Measurements from ENCODE around the gene TNF. TPM values are rescaled to one million over a fixed set of nuclear protein-coding genes. Genes with fewer than 3 reads are reported as not detected.

The TNF gene
- polyA plus RNA-seq, 3 donors, result 7.1 to 13.7 (median 9.6) TPM

- no peaks in the 10 kb centered on the region for H3K27me3 ChIP-seq (ENCODE audit: control insufficient read depth in 2 of 2, insufficient read depth in 2 of 2, low read length in 2 of 2)
- H3K4me1 ChIP-seq (ENCODE audit: control insufficient read depth in 1 of 2, insufficient read depth in 2 of 2, low read length in 2 of 2), result peaks cover 63 to 80% of the 10 kb centered on the region in 2 donors
- TF ChIP-seq, protein P1, sequence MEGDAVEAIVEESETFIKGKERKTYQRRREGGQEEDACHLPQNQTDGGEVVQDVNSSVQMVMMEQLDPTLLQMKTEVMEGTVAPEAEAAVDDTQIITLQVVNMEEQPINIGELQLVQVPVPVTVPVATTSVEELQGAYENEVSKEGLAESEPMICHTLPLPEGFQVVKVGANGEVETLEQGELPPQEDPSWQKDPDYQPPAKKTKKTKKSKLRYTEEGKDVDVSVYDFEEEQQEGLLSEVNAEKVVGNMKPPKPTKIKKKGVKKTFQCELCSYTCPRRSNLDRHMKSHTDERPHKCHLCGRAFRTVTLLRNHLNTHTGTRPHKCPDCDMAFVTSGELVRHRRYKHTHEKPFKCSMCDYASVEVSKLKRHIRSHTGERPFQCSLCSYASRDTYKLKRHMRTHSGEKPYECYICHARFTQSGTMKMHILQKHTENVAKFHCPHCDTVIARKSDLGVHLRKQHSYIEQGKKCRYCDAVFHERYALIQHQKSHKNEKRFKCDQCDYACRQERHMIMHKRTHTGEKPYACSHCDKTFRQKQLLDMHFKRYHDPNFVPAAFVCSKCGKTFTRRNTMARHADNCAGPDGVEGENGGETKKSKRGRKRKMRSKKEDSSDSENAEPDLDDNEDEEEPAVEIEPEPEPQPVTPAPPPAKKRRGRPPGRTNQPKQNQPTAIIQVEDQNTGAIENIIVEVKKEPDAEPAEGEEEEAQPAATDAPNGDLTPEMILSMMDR (IDR thresholded peaks at IDR 0.05), result no peak
- intact Hi-C loops (cut with micrococcal nuclease), result no loop called here
- H3K27ac ChIP-seq (ENCODE audit: low read depth in 1 of 2, low read length in 2 of 2), result no peak overlapping the region
- peaks cover 81% of the 10 kb centered on the region for H3K4me1 Mint-ChIP-seq
- no peaks in the 10 kb centered on the region for H3K9me3 ChIP-seq (replicated peaks in 1 of 2; ENCODE audit: control insufficient read depth in 1 of 2, insufficient read depth in 1 of 2, low read length in 2 of 2)
- DNase-seq, result no peak
- H3K27ac Mint-ChIP-seq, result peak overlapping the region in 2 of 7 donors; percentile 27 to 98
- peak overlapping the region in 2 of 3 experiments; percentile 71 to 97 for H3K4me3 ChIP-seq (replicated peaks in 1 of 3; ENCODE audit: low read depth in 2 of 3, low read length in 3 of 3)
- H3K4me2 ChIP-seq (replicated peaks; ENCODE audit: extremely low read depth, low read length, poor library complexity, severe bottlenecking), result peak overlapping the region; percentile 98
- H3K36me3 Mint-ChIP-seq, result peaks cover 31 to 32% of the 10 kb centered on the region in 2 donors
- peak overlapping the region; percentile 39 to 94 for H3K4me3 Mint-ChIP-seq
- peaks cover 0 to 3% (median 0%) of the 10 kb centered on the region in 7 donors for H3K9me3 Mint-ChIP-seq
- H3K36me3 ChIP-seq (replicated peaks in 1 of 2; ENCODE audit: control insufficient read depth in 1 of 2, insufficient read depth in 2 of 2, low read length in 2 of 2), result peaks cover 18 to 25% of the 10 kb centered on the region in 2 donors
- H4K20me1 ChIP-seq (ENCODE audit: insufficient read depth, low read length), result peaks cover 39% of the 10 kb centered on the region
- peaks cover under 1 to 5% (median 2%) of the 10 kb centered on the region in 3 donors for H3K27me3 Mint-ChIP-seq (ENCODE audit: low read depth in 3 of 3)
- H3K79me2 ChIP-seq (ENCODE audit: insufficient read depth, low read length), result peaks cover 54% of the 10 kb centered on the region
- no peak overlapping the region for H2AFZ ChIP-seq (ENCODE audit: insufficient read depth, low read depth, low read length, poor library complexity, severe bottlenecking)
- H3K9ac ChIP-seq (ENCODE audit: insufficient read depth, low read length, poor library complexity, severe bottlenecking), result no peak overlapping the region
- WGBS (ENCODE audit: insufficient coverage), result 100% methylated on average over 1 of the region's 3 CpGs
Observed at GRCh38 chr6:31577579-31577966, 2.2 kb downstream of the TNF start.

DNA sequence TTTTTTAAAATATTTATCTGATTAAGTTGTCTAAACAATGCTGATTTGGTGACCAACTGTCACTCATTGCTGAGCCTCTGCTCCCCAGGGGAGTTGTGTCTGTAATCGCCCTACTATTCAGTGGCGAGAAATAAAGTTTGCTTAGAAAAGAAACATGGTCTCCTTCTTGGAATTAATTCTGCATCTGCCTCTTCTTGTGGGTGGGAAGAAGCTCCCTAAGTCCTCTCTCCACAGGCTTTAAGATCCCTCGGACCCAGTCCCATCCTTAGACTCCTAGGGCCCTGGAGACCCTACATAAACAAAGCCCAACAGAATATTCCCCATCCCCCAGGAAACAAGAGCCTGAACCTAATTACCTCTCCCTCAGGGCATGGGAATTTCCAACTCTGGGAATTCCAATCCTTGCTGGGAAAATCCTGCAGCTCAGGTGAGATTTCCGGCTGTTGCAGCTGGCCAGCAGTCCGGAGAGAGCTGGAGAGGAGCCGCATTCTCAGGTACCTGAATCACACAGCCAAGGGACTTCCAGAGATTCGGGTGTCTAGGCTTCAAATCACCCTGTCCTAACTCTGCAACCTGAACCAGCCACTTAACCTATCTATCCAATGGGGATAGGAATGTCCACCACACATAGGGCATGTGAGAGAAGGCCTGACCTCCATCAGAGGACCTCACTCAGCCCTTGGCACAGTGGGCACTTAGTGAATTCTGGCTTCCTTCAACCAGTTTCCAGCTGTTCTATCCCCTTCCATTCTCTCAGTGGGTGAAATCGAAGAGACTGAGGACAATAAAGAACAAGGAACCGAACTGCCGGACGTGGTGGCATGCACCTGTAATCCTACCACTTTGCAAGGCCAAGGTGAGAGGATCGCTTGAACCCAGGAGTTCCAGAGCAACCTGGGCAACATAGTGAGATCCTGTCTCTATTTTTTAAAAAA is 3.1 kb downstream of the TNF start:
- H3K4me1 Mint-ChIP-seq, result peaks cover 86% of the 10 kb centered on the region

More for the DNA sequence above, 3.1 kb downstream of the TNF start:
- Mint-ChIP-seq H3K4me3 (no peak overlapping the region), H3K36me3 (peaks cover 31 to 36% of the 10 kb centered on the region in 2 donors), H3K27me3 (ENCODE audit: low read depth in 3 of 3) (peaks cover 0 to 2% (median 1%) of the 10 kb centered on the region in 3 donors), H3K9me3 (peaks cover 0 to 3% (median 0%) of the 10 kb centered on the region in 7 donors), H3K27ac (peak overlapping the region in 1 of 7 donors; percentile 35)
- Histone ChIP-seq H3K27me3 (ENCODE audit: control insufficient read depth in 2 of 2, insufficient read depth in 2 of 2, low read length in 2 of 2) (no peaks in the 10 kb centered on the region), H2AFZ (ENCODE audit: insufficient read depth, low read depth, low read length, poor library complexity, severe bottlenecking) (no peak overlapping the region), H3K27ac (ENCODE audit: low read depth in 1 of 2, low read length in 2 of 2) (no peak overlapping the region), H3K4me1 (ENCODE audit: control insufficient read depth in 1 of 2, insufficient read depth in 2 of 2, low read length in 2 of 2) (peaks cover 71 to 89% of the 10 kb centered on the region in 2 donors), H3K79me2 (ENCODE audit: insufficient read depth, low read length) (peaks cover 62% of the 10 kb centered on the region), H3K9ac (ENCODE audit: insufficient read depth, low read length, poor library complexity, severe bottlenecking) (no peak overlapping the region), H3K4me3 (replicated peaks in 1 of 3; ENCODE audit: low read depth in 2 of 3, low read length in 3 of 3) (peak overlapping the region in 1 of 3 experiments; percentile 2), H3K4me2 (replicated peaks; ENCODE audit: extremely low read depth, low read length, poor library complexity, severe bottlenecking) (no peak overlapping the region), H3K9me3 (replicated peaks in 1 of 2; ENCODE audit: control insufficient read depth in 1 of 2, insufficient read depth in 1 of 2, low read length in 2 of 2) (no peaks in the 10 kb centered on the region), H4K20me1 (ENCODE audit: insufficient read depth, low read length) (peaks cover 39% of the 10 kb centered on the region), H3K36me3 (replicated peaks in 1 of 2; ENCODE audit: control insufficient read depth in 1 of 2, insufficient read depth in 2 of 2, low read length in 2 of 2) (peaks cover 18 to 25% of the 10 kb centered on the region in 2 donors)
- TF ChIP-seq, protein P1 (IDR thresholded peaks at IDR 0.05), result no peak
- intact Hi-C loops (cut with micrococcal nuclease), result no loop called here
- WGBS (ENCODE audit: insufficient coverage), result 98% methylated on average over 8 of the region's 12 CpGs
- peak in 1 of 3 donors; percentile 12 for DNase-seq
